Central memory CD8-positive, alpha-beta T cell (primary cell): Measurements from ENCODE around the gene KRTAP6-3.

Experiments
- ATAC-seq: fragments of 150-1000 bp; cut with Tn5 transposase; replicated peaks from 2 replicates; pipeline ENCODE4 v1.10.0; 2022; ENCODE audit warnings: mild to moderate bottlenecking, moderate FRiP score, moderate number of reproducible peaks; ENCODE audit not compliant: poor library complexity, severe bottlenecking; ENCODE audit errors: extremely low read depth
- DNase-seq, 2 donors: peaks; one replicate each; pipeline ENCODE4 v3.0.0; 2021; ENCODE audit warnings: low spot score in 2 of 2
- H3K27ac Mint-ChIP-seq: one replicate; pipeline ENCODE4 v1.8.0; 2022; ENCODE audit warnings: low read depth, mild to moderate bottlenecking, moderate library complexity, mixed read lengths
- H3K27me3 Mint-ChIP-seq: one replicate; pipeline ENCODE4 v1.8.0; 2022; ENCODE audit warnings: mixed read lengths
- H3K36me3 Mint-ChIP-seq: one replicate; pipeline ENCODE4 v1.8.0; 2022; ENCODE audit warnings: mild to moderate bottlenecking, moderate library complexity, mixed read lengths; ENCODE audit not compliant: insufficient read depth
- H3K4me1 Mint-ChIP-seq: one replicate; pipeline ENCODE4 v1.8.0; 2022; ENCODE audit warnings: mixed read lengths
- H3K4me3 Mint-ChIP-seq: one replicate; pipeline ENCODE4 v1.8.0; 2022; ENCODE audit warnings: mild to moderate bottlenecking, moderate library complexity, mixed read lengths
- H3K9me3 Mint-ChIP-seq: one replicate; pipeline ENCODE4 v1.8.0; 2022; ENCODE audit warnings: mixed read lengths

The KRTAP6-3 gene

GRCh38 chr21:30634906-30635305 lies 42.7 kb downstream of the KRTAP6-3 start, which contains the start of gene KRTAP20-2:
Gene KRTAP20-2 (plus strand): TSS chr21:30635206. CDS start chr21:30635264, 58 bp downstream.
- H3K36me3 Mint-ChIP-seq = no peaks in the 10 kb centered on the region
- H3K9me3 Mint-ChIP-seq = peaks cover 8% of the 10 kb centered on the region
- H3K27me3 Mint-ChIP-seq = no peaks in the 10 kb centered on the region
- DNase-seq = no peak
- H3K27ac Mint-ChIP-seq = no peak within 1 kb of the TSS
- no peak within 1 kb of the TSS for H3K4me3 Mint-ChIP-seq
- H3K4me1 Mint-ChIP-seq = no peaks in the 10 kb centered on the region
- no peak for ATAC-seq

- peaks cover 3% of the 10 kb centered on the region for H3K9me3 Mint-ChIP-seq
- no peaks in the 10 kb centered on the region for H3K36me3 Mint-ChIP-seq
- no peak overlapping the region for H3K4me3 Mint-ChIP-seq
- no peak for ATAC-seq
- DNase-seq = no peak
- no peaks in the 10 kb centered on the region for H3K27me3 Mint-ChIP-seq
- H3K27ac Mint-ChIP-seq = no peak overlapping the region
- H3K4me1 Mint-ChIP-seq = no peaks in the 10 kb centered on the region
Observed at GRCh38 chr21:30638686-30639085, 46.4 kb downstream of the KRTAP6-3 start.

- Mint-ChIP-seq H3K27me3 (no peaks in the 10 kb centered on the region), H3K4me3 (no peak within 1 kb of the TSS), H3K4me1 (no peaks in the 10 kb centered on the region), H3K9me3 (peaks cover 5% of the 10 kb centered on the region), H3K36me3 (no peaks in the 10 kb centered on the region), H3K27ac (no peak within 1 kb of the TSS)
- ATAC-seq = no peak
- DNase-seq = no peak
Observed at GRCh38 chr21:30642564-30642963, 50.3 kb downstream of the KRTAP6-3 start, which contains the start of gene KRTAP20-3. Gene KRTAP20-3 (plus strand): TSS chr21:30642864.
